HG03039 (cell line): ENCODE data around the gene ACP6.
A peak's percentile ranks its signal among the peaks of the same experiment; 100 is the strongest.
"Not testable (repeated sequence)": the region's sequence is repeated elsewhere in the genome, so short reads cannot be mapped to it uniquely, and the experiment has no call there.

Experiments
- ATAC-seq: cut with Tn5 transposase; IDR thresholded peaks from one replicate; pipeline ENCODE4 v1.9.1; 2021; ENCODE audit warnings: mild to moderate bottlenecking, moderate library complexity; ENCODE audit not compliant: unreplicated experiment

Gene ACP6

DNA sequence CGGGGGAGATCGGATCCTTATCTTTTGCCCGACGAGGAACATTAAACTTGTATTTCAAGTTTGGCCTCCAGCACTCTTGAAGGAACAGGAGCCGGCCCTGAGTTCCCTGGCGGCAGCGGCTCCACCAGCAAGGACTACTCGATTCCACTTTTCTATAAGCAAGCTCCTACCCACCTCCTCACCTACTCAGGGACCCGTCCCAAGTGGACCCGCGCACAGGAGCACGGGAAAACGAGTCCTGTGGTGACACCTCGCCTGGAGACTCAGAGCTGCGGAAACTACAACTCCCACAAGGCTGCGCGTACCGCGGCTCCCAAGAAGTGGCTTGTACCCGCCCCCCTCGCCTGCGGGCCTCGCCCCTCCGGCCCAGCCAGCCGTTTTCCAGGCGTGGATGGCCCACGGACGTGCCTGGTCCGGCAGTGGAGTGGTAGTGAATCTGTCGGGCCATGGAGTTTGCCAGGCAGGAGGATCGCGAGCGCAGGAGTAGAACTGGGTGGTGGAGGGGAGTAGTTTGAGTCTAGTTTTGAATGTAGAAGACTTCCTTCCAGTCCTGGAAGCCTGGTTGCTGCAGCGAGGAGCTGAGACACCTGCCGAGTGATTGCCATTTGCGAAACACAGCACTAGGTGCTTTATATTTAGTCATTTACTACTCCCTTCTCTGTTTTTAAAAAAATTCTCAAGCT is at the start of gene ACP6:
Gene ACP6 (minus strand): TSS at position 206 of the 683 bp plus-strand sequence. CDS start 476 bp downstream, outside the sequence.
- ATAC-seq, result peak; percentile 96

DNA sequence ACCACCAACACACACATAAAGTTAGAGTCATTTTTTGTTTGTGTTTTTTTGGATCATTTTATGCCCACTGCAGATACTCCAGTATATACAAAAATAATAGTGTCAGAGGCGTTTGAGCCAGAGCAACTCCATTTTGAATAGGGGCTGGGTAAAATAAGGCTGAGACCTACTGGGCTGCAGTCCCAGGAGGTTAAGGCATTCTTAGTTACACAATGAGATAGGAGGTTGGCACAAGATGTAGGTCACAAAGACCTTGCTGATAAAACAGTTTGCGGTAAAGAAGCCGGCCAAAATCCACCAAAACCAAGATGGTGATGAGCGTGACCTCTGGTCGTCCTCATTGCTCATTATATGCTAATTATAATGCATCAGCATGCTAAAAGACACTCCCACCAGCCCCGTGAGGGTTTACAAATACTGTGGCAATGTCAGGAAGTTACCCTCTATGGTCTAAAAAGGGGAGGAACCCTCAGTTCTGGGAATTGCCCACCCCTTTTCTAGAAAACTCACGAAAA is 49.4 kb upstream of the ACP6 start:
- no peak for ATAC-seq

DNA sequence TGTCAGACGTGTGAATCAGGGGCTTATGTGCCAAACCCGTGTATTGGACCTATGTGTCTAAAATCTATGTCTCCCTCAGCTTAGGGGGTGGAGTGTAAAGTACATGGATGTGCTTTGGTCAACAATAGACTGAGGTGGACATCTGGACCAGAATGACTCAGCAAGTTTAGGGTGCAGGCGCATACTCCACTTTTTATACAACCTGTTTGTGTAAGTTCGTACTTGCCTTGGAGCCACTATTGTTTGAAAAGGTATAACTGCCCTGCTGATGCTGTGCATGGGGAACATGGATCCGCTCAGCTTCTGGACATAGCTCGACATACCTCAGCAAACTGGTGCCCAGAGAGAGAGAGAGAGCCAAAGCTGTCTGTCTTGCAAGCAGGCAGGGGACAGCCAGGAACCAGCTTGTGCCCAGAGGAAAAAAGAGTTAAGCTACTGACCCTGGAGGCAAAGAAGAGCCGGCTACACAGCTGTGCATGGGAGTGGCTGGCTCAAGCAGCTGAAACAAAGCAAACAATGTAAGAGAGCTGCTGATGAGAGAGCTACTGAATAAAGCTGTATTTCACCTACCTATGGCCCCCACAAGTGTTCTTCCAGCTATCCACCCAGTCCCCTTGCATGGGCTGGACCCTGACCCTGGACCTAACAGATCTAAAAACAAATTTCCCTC is 48.8 kb upstream of the ACP6 start:
- ATAC-seq, result no peak

DNA sequence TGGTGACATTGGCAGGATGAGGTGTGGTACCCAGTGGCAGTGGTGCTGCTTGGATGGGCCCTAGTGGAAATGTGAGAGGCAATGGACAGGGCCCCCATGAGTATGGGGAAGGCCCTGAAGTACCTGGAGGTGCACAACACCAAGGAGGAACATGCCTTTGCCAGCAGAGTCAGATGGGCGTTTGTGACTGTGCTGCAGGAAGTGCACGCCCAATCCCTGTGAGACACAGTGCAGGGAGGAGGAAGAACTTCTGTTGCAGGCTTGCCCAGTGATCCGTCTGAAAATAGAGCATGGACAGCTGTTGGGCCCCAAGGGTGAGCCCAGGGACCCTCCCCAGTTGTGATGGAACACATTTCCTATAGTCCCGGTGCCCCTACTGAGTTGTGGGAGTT is 47.4 kb upstream of the ACP6 start:
- no peak for ATAC-seq

DNA sequence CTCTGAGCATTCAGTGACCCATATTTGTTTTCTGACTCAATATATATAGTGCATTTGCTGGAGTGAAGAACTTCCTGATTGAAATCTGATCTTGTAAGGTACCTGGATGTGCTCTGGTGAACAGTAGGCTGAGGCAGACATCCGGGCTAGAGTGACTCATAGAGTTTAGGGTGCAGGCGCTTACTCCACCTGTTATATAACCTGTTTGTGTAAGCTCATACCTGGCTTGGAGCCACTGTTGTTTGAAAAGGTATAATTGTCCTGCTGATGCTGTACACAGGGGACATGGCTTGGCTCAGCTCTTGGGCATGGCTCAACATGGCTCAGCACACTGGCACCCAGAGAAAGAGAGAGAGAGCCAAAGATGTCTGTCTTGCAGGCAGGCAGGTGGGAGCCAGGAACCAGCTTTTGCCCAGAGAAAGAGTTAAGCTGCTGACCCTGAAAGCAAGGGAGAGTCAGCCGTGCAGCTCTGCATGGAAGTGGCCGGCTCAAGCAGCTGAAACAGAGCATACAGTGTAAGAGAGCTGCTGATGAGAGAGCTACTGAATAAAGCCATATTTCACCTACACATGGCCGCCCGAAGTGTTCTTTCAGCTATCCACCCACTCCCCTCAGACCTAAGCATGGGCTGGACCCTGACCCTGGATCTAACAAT is 46.9 kb upstream of the ACP6 start:
- ATAC-seq, result no peak

DNA sequence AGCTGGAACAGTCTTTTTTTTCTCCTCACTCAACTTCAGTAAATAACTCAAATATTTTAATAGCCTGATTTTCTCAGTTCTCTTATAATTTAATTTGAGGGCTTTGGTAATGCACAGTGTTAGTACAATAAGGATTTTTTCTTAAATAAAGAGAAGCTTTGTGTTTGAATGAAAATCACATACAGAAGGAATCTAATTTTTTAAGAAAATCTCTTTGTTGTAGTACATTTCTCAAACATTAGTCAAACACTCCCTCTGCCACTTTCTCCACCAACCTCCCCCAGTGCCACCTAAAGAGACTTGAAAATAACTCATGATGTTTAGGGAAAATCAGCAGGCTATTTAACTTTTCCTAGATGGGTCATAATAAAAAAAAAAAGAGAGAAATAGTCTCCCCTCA is 42.3 kb upstream of the ACP6 start:
- ATAC-seq, result no peak

DNA sequence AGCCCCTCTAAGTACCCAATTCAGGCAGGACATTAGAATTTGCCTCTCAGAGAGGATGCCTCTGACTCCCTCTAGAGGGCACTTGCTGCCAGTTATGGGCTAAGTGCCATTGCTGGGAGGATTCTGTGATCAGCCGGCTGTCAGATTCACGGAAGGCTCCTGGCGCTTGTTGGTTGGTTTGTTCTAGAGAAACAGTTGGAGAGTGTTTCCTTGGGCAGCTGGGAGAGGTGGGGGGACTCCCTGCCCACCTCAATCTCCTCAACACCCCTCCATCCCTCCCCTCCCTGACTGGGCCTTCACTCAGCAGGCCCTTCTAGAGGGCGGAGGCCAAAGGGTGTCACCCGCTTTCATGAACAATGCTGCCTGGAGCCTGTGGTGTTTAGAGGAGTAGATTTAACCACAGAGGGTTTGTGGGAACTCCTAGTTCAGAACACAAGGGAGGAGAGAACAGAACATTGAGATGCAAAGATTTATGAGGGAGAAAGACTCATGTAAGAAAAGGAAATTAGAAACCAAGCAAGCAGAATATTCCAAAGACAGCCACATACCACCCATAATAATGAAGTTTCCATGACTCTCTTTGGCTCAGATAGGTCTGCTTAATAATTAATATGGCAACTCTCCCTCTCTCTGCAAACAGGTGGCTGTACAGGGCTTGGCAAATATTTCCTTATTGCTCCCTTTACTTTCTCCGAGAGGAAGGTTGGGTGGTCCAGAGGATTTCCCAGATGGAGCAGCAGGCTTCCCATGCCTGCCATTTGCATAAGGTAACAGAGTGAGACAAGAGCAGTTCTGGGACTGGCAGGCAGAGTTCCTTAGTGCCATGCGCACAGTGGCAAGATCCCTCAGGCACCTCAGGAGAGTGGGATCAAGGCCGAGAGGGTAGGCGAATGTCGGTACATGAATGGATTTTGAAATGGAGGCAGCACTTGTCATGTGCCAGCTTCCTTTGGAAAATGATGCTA is 30.0 kb upstream of the ACP6 start:
- no peak for ATAC-seq

DNA sequence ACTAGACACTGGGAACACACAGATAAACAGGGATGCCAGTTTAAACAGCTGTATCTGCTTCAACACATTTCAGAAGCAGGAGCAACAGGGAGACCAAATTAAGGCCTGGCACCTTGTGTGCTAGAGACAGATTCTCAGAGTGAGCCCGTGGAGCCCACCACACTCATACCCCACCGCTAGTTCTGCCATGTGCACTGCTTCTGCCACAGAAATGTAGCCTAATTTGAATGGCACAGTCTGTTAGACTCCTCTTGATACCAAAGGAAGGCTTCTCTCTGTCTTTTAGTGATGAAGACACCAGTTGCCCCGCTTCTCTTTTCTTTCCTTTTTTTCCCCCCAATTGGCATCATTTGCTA is 29.3 kb upstream of the ACP6 start:
- ATAC-seq, result no peak

DNA sequence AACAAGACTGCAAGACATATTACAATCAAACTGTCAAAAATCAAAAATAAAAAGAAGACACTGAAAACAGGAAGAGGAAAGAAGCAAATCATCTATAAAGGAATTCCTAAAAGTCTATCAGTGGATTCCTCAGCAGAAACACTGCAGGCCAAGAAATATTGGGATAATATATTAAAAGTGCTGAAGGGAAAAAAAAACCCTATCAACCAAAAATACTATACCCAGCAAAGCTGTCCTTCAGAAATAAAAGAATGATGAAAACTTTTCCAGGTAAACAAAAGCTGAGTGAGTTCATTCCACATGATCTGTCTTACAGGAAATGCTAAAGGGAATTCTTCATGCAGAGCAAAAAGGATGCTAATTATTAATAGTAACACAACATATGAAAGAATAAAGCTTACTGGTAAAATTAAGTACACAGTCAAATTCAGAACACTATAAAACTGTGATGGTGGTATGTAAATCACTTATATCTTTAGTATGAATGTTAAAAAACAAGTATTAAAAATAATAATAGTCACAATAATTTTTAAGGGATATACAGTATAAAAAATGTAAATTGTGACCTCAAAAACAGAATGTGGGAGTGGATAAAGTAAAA is 12.9 kb upstream of the ACP6 start:
- ATAC-seq, result no peak

DNA sequence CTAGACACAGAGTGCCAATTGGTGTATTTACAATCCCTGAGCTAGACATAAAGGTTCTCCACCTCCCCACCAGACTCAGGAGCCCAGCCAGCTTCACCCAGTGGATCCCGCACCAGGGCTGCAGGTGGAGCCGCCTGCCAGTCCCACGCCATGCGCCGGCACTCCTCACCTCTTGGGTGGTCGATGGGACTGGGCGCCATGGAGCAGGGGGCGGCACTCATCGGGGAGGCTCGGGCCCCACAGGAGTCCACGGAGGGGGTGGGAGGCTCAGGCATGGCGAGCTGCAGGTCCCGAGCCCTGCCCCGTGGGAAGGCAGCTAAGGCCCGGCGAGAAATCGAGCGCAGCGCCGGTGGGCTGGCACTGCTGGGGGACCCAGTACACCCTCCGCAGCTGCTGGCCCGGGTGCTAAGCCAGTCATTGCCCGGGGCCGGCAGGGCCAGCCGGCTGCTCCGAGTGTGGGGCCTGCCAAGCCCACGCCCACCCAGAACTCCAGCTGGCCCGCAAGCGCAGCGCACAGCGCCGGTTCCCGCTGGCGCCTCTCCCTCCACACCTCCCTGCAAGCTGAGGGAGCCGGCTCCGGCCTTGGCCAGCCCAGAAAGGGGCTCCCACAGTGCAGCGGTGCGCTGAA is 10.4 kb upstream of the ACP6 start:
- not testable (repeated sequence) for ATAC-seq

DNA sequence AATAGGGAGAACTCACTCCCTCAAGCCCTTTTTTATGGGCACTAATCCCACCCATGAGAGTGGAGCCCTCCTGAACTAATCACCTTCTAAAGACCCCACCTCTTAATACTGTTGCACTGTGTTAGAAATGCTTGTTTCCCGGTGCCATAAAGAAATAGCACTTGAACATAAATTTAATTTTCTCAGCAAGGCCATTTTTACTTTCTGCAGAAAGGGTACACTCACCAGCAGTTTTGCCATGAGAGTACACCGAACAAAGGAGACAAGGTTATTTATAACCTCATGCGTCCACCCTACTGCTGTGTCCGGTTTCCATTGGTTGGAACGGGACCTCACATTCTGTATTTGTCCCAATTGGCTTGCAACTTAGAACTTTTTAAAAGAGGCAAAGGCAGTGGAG is 7.4 kb upstream of the ACP6 start:
- ATAC-seq, result not testable (repeated sequence)

DNA sequence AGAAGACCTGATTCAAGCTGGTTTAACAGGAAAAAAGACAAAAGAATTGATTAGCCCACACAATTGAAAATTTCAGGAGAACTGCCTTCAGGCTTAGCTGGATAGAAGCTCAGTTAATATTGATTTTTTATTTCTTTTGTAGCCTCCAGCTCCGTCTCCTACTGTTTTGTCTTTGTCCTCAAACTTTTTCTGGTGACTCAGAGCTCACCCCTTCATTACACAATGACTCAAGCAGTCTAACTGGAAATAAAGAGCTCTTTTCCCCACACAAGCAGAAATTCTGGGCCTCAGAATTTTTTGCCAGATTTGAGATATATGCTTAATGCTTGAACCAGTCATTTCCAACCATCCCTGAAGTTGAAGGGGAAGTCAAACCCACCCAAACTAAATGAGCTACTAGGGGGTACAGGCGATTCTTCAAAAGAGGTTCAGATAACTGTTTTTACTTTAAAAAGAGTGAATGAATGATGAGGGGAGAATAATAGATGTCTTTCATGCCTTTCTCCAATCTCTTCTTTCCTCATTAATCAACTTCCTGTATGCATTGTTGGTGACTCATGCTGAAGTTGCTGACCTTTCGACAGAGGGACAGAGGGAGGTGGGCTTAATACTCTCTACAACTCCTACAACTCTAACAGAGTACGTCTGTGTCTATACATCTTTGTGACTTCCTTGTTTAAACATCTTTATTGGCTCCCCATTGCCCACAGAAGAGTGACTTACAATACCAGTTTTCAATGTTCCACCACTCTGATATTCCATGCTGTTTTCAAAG is 6.2 kb upstream of the ACP6 start:
- no peak for ATAC-seq

DNA sequence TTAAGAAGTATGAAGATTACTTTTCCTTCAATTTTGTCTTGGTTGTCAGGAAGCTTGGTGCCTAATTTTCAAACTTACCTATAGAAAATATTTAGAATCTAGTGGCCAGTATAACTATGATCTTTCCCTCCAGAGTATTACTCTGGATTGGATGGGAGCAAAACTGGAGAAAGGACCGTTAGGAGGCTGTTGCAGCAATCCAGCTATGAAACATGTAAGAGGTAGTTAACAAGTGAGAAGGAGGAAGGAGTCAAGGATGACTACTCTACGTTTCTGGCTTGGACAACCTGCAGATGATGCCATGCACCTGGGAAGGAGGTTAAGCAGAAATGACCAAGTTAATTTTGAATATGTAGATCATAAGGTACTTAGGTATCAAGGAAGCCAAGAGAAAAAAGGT is 3.5 kb upstream of the ACP6 start:
- ATAC-seq, result no peak

DNA sequence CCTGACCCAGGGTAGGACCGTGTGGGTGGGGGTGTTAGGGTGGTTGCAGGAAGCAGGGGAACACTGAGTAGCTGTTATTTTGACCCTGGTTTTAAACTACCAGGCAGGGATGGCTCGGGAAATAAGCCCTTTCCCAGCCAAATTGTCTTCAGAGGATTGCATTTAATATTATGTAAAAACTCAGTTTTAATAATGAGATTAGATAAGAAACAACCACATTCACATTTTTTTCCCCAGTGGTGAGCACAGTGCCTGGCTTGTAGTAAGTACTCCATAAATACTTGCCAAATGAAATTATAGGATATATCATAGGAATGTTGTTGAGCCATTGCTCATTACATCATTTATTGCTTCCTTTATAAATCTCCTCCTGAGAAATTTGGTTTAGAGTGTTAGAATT is 3.1 kb upstream of the ACP6 start:
- no peak for ATAC-seq

DNA sequence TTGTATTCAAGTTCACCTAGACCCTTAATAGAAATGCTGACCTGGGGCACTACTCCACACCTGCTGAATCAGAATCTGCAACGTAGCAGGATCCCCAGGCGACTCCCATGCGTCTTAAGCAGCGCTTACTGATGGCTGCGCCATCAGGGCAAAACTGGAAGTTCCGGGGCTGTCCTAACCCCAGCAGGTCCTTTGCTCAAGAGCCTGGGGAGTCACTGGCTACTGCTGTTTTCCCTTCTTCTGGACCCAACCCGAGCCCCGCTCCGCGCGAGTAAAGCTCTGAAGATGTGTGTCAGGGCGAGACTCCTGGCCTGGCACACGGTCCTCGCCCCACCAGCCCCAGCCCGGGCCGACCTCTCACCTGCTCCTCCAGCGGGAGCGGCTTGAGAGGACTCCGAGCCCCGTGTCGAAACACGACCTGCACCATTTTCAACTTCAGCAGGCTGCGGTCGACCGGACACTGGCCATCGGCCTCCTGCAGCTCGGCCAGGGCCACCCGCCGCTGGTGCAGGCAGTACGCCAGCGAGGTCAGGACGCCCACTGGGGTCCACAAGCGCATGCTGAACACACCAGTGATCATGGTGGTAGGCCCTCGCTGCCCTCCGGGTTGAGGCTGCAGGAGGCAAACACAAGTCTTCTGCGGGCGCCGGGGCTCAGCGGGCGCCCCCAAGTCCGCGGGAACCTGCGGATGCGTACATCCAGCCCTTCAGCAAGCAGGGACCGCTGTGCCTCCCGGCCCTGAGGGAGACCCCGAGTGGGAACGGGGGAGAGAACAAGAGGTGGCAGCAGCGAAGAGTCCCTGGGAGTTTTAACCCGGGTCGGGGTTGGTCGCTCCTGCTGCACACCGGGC is 630 bp downstream of the ACP6 start:
- peak; percentile 26 for ATAC-seq

DNA sequence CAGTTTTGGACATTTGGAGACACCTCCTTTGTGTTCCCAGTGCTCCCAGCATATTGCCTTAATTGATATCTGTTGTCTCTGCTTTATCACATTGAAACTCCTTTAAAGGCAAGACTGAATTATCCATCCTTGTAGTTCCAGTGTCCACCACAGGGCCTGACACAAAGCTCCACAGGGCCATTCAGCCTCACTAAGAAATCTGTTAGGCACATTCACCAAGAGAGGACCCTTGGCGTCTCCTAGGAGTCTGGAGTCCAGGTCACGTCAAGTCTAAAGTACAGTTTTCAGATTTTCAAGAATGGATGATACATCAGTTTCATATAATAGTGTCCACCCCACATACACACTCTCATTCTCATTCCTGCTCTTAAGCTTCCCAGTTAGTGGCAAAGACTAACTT is 4.8 kb downstream of the ACP6 start:
- no peak for ATAC-seq

DNA sequence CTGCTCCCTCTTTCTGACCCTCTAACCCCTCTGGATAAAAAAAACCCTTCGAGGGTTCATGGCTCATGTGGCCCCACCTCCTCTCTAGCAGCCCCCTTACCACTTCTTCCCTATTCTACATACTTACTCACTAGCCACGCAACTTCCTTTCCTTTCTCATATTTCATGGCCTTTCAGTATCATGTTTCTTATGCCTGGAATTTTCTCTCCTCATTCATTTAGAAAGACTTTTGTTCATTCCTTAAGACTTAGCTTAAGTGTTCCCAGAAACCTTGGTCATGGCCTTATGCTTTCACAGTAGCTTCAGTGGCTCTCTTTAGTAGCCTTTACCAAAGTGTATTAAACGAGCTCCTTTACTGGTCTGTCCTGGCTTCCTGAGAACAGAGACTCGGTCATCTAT is 6.1 kb downstream of the ACP6 start:
- ATAC-seq, result no peak

DNA sequence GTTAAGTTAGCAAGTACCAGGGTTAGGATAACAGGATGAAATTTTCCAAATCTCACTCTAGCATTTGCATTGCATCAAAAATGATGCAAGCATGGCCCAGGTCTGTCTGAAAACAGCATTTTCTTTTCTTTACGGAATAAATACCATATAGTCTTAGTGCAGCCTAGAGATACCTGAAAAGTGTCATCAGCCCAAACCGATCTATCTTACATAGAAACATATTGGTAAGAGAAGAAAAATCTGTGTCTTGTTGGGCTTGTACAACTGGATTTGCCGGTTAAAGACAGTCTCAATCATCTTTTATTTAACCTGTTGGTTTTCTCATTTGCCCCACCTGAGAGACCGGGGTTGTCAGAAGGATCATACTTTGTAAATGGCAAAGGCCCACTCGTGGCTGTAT is 15.8 kb downstream of the ACP6 start:
- no peak for ATAC-seq
